HG03442 (cell line): ENCODE measurements around the gene KDELR1.

ENCODE experiments used
- ATAC-seq: cut with Tn5 transposase; IDR thresholded peaks from one replicate; pipeline ENCODE4 v1.9.1; 2021; ENCODE audit warnings: mild to moderate bottlenecking, moderate library complexity; ENCODE audit not compliant: unreplicated experiment

KDELR1 gene

DNA sequence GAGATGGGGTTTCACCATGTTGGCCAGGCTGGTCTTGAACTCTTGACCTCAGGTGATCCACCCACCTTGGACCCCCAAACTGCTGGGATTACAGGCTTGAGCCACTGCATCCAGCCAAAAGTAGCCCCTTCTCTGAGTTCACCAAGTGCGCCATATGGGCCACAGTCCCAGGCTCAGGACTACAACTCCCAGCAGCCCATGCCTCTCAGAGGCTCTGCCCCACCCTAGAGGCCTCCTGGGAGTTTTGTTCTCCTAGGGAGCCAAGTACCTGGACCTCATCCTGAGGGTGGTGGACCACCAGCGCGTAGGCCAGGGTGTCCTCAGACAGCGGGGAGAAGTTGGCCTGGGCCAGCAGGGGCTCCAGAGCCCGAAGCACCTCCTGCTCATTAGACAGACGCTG is 46.5 kb downstream of the KDELR1 start:
- no peak for ATAC-seq

DNA sequence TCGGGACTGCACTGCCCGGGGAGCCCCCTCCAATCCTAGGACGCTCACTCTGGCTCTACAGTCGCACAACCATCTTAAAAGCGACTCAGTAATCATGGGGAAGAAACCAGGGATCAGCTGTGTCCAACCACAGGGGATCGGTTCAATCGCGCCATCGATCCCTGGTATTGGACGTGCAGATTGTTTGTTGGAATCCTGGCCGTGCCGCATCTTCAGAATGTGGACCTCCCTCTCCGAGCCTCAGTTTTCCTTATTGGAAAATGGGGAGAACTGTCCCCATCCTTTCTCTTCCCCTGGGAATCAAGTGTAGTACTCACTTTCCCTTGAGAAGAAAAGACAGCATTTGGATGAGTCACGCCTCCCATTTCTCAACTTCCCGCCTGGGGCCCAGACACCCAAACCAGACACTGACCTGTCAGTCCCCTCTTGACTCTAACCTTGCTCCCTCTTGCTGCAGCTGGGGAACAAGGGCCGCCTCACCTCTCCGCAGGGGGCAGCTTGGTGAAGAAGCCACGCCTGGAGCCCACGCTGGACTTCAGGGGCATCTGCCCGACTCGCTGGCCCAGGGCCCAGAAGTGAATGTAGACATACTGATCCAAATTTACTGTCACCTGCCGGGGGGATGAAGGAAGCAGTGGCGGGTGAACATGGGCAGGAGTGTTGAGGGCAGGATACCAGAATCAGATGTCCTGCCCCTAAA is 48.4 kb downstream of the KDELR1 start:
- no peak for ATAC-seq

DNA sequence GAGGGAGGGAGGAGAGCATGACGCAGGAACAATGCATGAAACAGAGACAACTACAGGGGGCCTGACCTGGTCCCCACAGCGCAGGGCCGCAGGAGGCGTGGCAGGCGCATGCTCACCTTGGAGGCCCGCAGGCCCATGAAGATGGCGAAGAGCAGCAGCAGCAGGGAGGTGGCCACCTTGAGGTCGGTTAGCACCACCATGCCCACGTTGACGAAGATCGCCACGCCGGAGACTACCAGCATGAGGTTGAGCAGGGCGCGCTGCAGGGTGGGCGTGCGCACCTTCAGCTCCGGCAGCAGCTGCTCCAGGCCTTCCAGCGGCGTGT is 49.0 kb downstream of the KDELR1 start:
- no peak for ATAC-seq

DNA sequence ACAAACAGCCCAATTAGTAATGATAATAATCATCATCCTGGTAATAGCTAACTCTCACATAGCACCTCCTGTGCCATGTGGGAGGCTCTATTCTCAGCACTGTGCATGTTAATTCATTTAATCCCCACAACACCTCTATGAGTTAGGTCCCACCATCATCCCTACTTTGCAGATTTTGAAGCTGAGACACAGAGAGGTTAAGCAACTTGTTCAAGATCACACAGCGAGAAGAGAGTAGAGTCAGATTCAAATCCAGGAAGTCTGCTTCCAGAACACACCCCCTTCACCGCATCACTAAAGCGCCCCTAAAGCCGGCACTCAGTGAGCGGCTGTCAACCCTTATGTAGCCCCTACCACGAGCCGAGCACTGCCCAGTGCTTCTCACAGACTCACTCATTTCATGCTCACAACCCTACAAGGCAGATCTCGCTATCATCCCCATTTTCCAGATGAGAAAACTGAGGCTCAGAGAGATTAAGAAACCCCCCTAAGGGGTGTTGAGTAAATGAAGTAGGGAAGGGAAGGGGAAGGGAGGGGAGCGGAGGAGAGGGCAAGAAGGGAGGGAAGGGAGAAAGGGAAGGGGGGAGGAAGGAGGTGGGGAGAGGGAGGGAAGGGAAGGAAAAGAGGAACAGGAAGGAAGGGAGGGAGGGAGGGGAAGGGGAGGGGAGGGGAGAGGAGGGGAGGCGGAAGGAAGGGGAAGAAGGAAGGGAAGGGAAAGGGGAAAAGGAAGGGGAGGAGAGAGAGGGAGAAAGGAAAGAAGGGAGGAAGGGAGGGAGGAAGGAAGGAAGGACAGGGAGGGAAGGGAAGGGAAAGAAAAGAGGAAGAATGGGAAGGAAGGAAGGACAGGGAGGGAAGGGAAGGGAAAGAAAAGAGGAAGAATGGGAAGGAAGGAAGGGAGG is 49.6 kb downstream of the KDELR1 start:
- no peak for ATAC-seq

DNA sequence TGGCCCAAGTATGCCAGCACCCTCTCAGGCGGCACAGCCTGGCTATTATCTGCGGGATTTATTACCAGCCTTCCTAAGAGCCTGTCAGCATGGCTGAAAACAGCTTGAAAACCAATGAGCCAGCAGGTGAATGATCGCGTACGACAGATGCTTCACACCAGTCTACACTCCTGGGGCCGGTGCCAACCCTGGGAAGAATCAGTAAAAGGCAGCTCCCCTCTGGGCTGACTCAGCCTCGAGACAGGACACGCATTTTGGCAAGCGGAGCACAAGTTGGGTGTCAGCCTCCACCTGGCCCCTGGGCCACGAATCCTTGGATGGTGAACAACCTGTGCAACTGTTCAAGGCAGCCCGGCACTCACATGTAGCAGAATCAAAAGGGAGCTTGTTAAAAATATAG is 50.4 kb downstream of the KDELR1 start:
- ATAC-seq, result no peak

DNA sequence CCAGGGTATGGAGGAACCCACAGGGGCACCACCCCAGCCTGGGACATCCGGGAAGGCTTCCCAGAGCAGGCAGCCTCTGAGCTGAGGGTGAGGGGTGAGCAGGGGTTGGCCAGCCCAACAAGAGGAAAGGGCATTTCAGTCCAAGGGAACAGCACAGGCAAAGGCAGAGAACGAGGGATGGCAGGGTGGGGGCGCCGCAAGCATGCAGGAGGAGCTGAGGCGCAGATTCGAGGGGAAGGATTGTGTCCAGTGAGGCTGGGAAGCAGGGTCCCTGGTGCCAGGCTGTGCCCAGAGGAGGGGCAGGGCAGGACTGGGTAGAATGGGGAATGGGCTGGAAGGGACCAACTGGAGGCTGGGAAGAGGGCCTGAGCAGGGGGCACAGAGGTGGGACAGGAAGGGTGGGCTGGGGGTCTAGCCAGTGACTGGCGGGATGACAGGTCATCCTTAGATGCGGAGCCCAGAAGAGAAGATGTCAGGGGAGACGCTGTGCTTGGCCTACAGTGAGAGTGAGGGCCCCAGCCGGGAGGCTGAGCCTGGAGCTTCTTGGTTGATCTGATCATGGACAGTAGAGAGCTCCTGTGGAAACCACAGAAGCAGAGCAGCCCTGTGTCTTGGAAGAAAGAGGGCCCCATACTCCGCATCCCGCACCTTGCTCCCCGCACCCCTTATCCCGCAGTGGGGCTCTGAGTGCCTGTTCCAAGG is 52.4 kb downstream of the KDELR1 start:
- no peak for ATAC-seq

DNA sequence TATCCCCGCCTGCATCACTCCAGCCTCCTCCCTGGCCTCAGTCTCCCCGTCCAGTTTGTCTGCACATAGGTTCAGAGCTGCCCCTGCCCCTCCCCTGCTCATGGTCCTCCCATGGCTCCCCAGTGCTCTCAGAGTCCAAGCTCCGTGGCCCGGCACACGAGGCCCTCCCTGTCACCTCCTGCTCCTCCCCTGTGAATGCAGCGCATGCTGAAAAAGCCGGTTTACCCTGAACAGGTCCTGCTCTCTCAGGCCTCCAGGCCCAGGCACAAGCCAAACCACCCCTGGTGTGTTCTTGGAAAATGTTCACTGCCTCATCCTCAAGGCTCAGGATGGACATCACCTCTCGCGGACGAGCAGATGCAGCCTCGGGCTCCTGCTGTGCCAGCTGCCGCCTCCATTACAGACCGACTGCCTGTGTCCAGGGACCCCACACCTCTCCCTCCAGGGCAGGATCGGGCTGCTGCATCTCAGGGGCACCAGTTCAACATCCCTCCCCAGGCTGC is 53.0 kb downstream of the KDELR1 start:
- ATAC-seq, result no peak

DNA sequence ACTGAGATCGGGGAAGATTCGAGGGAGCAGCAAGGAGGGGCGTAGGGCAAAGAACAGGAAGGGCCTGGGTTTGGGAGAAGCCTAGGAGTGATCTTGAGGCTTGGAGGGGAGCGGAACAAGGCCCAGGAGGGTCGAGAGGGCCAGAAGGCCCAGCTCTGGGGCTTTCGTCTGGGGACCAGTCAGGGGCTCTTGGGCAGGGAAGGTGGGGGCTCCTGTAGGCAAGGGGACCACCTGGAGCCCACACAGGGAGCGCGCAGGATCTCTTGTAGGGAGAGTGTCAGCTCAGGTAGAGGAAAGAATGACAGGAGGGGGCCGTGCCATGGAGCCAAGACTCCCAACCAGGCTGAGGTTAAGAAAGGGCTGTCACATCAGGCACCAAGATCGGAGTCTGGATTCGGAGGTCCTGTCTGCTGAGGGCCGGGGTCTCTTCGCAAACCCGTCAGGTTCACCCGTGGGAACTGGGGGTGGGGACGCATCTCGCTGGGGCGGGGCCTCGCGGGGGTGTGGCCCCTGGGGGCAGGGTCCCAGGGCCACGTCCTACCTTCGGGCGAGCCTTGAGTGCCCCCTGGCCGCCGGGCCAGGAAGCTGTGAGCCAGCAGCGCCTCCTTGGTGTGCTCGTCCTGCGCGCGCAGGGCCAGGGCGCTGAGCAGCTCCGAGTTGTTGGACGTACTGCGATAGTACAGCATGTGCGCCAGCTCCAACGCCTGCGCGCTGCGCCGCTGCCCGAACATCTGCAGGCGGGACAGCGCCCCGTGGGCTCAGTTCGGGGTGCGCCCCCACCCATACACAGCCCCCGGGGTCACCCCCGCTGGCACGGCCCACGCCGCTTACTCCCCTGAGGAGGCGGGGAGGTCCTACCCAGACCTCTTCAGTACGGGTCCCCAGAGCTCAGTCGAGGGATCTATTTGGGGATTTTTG is 57.6 kb downstream of the KDELR1 start:
- ATAC-seq, result peak; percentile 46

DNA sequence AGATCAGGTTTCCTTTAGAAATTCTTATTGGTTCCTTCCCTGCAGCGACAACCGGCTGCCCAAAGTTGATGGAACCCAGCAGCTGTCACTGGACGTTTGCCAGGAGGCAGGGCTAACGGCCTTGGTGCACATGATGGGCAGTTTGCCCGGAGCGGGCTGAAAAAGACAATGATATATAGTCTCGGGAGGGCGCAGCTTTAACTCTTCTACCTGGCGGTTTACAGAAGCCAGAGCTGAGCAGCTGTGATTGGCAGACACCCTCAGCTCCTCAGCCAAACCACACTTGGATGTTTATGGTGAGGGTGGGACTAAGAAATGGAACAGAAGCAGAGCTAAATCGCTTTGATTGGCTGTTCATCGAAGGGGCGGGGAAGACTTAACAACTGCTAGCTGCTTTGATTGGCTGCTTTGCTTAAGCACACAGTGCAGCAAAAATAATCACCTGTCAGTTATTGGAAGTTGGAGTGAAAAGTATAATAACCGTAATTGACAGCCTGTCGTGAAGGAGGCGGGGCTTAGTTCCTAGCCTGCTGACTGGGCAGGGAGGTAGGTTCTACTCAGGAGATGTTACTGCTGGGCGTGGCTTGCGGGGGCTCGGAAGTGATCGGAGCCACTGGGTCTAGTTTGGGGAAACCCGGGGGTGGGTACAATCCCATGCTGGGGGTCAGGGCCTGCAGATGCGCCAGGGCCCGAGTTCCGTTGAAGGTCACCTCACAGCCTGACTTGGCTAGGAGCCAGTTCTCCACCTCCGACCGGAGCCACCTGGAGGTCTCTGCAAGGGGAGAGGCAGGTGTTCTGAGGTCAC is 58.5 kb downstream of the KDELR1 start:
- peak; percentile 54 for ATAC-seq
